ENCODE results near the gene PADI2.

PADI2 gene

DNA sequence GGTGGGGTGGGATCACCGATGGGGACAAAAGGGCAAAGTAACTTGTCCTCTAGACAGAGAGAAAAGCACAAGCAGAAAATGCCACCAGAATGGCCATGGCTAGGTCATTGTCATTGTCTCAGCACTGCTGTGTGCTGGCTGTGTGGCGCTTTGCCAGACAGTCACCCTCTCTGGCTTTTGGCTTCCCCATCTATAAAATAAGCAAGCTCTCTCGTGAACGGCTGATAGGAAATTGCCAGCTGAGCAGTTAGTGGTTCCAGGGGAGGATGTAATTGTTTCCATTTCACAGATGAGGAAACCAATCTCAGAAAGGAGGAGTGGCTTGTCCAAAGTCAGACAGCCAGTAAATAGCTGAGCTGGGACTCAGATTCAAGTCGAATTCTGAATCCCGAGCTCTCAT is 32.5 kb downstream of the PADI2 start:
- Histone ChIP-seq H2BK12ac (ENCODE audit: low read length in 2 of 2) (no peak overlapping the region), H3K79me1 (replicated peaks; ENCODE audit: low read length, poor library complexity, severe bottlenecking) (no peaks in the 10 kb centered on the region), H3K9me3 (ENCODE audit: control insufficient read depth, low read length) (no peaks in the 10 kb centered on the region), H4K91ac (ENCODE audit: low read length) (no peak overlapping the region), H2AFZ (ENCODE audit: low read depth, low read length) (no peak overlapping the region), H3K4ac (ENCODE audit: low read depth in 1 of 2, low read length in 2 of 2) (no peak overlapping the region), H3K18ac (ENCODE audit: low read depth in 1 of 2, low read length in 2 of 2) (no peak overlapping the region), H2BK5ac (ENCODE audit: low read depth, low read length, poor library complexity, severe bottlenecking) (no peak overlapping the region), H3K4me1 (ENCODE audit: control insufficient read depth, insufficient read depth, low read depth, low read length) (peaks cover 13% of the 10 kb centered on the region), H2BK120ac (ENCODE audit: low read depth, low read length) (no peak overlapping the region), H3K14ac (ENCODE audit: low read length in 2 of 2) (no peak overlapping the region), H3K4me2 (ENCODE audit: low read length, poor library complexity, severe bottlenecking) (no peak overlapping the region), H2AK5ac (ENCODE audit: low read length, severe bottlenecking) (no peak overlapping the region), H3K27me3 (ENCODE audit: control insufficient read depth in 1 of 2, insufficient read depth in 1 of 2, low read length in 2 of 2) (peaks cover 0 to 80% of the 10 kb centered on the region in 2 experiments), H3K27ac (ENCODE audit: low read length, poor library complexity, severe bottlenecking) (no peak overlapping the region), H3K4me3 (ENCODE audit: insufficient read depth in 1 of 2, low read depth in 1 of 2, low read length in 2 of 2) (no peak overlapping the region), H3K9ac (ENCODE audit: low read length) (no peak overlapping the region), H3K23ac (ENCODE audit: low read length in 2 of 2) (no peak overlapping the region), H2BK15ac (ENCODE audit: low read depth, poor library complexity, severe bottlenecking) (no peak overlapping the region), H3K36me3 (ENCODE audit: control insufficient read depth in 1 of 2, insufficient read depth in 2 of 2, low read depth in 1 of 2, low read length in 2 of 2) (peaks cover 0 to 64% of the 10 kb centered on the region in 2 experiments), H4K8ac (ENCODE audit: low read length) (no peak overlapping the region)
- no peak for DNase-seq
- WGBS, result 89% methylated on average over 6 of the region's 6 CpGs

DNA sequence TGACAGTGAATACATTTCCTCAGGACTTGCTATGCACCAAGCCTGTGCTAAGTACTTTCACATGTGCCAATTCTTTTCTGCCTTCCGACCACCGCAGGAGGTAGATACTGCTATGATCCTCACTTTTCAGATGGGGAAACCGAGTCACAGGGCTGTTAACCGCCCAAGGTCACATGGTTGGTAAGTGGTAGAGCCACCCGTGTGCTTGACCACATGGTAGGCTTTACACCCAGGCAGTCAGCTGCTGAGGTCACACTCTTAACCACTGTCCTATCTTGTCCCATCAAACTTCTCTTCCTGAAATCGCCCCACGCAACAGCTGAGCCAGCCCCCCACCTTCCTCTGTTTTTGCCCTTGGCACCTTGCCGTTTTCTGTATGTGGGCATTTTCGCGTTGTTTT is 34.5 kb downstream of the PADI2 start:
- H4K8ac ChIP-seq (ENCODE audit: low read length), result no peak overlapping the region
- no peak overlapping the region for H3K14ac ChIP-seq (ENCODE audit: low read length in 2 of 2)
- peaks cover 0 to 62% of the 10 kb centered on the region in 2 experiments for H3K27me3 ChIP-seq (ENCODE audit: control insufficient read depth in 1 of 2, insufficient read depth in 1 of 2, low read length in 2 of 2)
- H3K4me3 ChIP-seq (ENCODE audit: insufficient read depth in 1 of 2, low read depth in 1 of 2, low read length in 2 of 2), result no peak overlapping the region
- 79% methylated on average over 10 of the region's 10 CpGs for WGBS
- H2BK120ac ChIP-seq (ENCODE audit: low read depth, low read length), result no peak overlapping the region
- no peak overlapping the region for H3K4ac ChIP-seq (ENCODE audit: low read depth in 1 of 2, low read length in 2 of 2)
- H3K4me1 ChIP-seq (ENCODE audit: control insufficient read depth, insufficient read depth, low read depth, low read length), result peaks cover 4% of the 10 kb centered on the region
- DNase-seq, result no peak
- H2BK12ac ChIP-seq (ENCODE audit: low read length in 2 of 2), result no peak overlapping the region
- H2AK5ac ChIP-seq (ENCODE audit: low read length, severe bottlenecking), result no peak overlapping the region
- no peaks in the 10 kb centered on the region for H3K79me1 ChIP-seq (replicated peaks; ENCODE audit: low read length, poor library complexity, severe bottlenecking)
- H3K18ac ChIP-seq (ENCODE audit: low read depth in 1 of 2, low read length in 2 of 2), result no peak overlapping the region
- H2AFZ ChIP-seq (ENCODE audit: low read depth, low read length), result no peak overlapping the region
- no peak overlapping the region for H2BK15ac ChIP-seq (ENCODE audit: low read depth, poor library complexity, severe bottlenecking)
- H3K4me2 ChIP-seq (ENCODE audit: low read length, poor library complexity, severe bottlenecking), result no peak overlapping the region
- peaks cover 0 to 64% of the 10 kb centered on the region in 2 experiments for H3K36me3 ChIP-seq (ENCODE audit: control insufficient read depth in 1 of 2, insufficient read depth in 2 of 2, low read depth in 1 of 2, low read length in 2 of 2)
- no peak overlapping the region for H3K27ac ChIP-seq (ENCODE audit: low read length, poor library complexity, severe bottlenecking)
- no peak overlapping the region for H2BK5ac ChIP-seq (ENCODE audit: low read depth, low read length, poor library complexity, severe bottlenecking)
- H4K91ac ChIP-seq (ENCODE audit: low read length), result no peak overlapping the region
- no peak overlapping the region for H3K23ac ChIP-seq (ENCODE audit: low read length in 2 of 2)
- no peak overlapping the region for H3K9ac ChIP-seq (ENCODE audit: low read length)
- H3K9me3 ChIP-seq (ENCODE audit: control insufficient read depth, low read length), result peaks cover 3% of the 10 kb centered on the region

DNA sequence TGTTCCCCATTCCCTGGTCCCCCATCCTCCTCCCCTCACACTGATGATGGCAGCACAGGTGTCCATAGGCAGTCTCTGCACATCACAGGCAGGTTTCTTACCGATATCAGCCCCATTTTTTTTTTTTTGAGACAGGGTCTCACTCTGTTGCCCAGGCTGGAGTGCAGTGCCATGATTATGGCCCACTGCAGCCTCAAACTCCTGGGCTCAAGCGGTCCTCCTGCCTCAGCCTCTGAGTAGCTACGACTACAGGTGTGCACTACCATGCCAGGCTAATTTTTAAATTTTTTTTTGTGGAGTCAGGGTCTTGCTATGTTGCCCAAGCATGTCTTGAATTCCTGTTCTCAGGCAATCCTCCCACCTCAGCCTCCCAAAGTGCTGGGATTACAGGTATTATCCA is 36.5 kb downstream of the PADI2 start:
- Histone ChIP-seq H3K18ac (ENCODE audit: low read depth in 1 of 2, low read length in 2 of 2) (no peak overlapping the region), H2BK120ac (ENCODE audit: low read depth, low read length) (no peak overlapping the region), H2AK5ac (ENCODE audit: low read length, severe bottlenecking) (no peak overlapping the region), H3K4me1 (ENCODE audit: control insufficient read depth, insufficient read depth, low read depth, low read length) (no peaks in the 10 kb centered on the region), H3K9ac (ENCODE audit: low read length) (no peak overlapping the region), H3K79me1 (replicated peaks; ENCODE audit: low read length, poor library complexity, severe bottlenecking) (no peaks in the 10 kb centered on the region), H3K4ac (ENCODE audit: low read depth in 1 of 2, low read length in 2 of 2) (no peak overlapping the region), H3K4me2 (ENCODE audit: low read length, poor library complexity, severe bottlenecking) (no peak overlapping the region), H3K23ac (ENCODE audit: low read length in 2 of 2) (no peak overlapping the region), H4K91ac (ENCODE audit: low read length) (no peak overlapping the region), H3K27me3 (ENCODE audit: control insufficient read depth in 1 of 2, insufficient read depth in 1 of 2, low read length in 2 of 2) (peaks cover 0 to 47% of the 10 kb centered on the region in 2 experiments), H2AFZ (ENCODE audit: low read depth, low read length) (no peak overlapping the region), H3K27ac (ENCODE audit: low read length, poor library complexity, severe bottlenecking) (no peak overlapping the region), H3K14ac (ENCODE audit: low read length in 2 of 2) (no peak overlapping the region), H2BK5ac (ENCODE audit: low read depth, low read length, poor library complexity, severe bottlenecking) (no peak overlapping the region), H3K4me3 (ENCODE audit: insufficient read depth in 1 of 2, low read depth in 1 of 2, low read length in 2 of 2) (no peak overlapping the region), H4K8ac (ENCODE audit: low read length) (no peak overlapping the region), H3K9me3 (ENCODE audit: control insufficient read depth, low read length) (peaks cover 3% of the 10 kb centered on the region), H3K36me3 (ENCODE audit: control insufficient read depth in 1 of 2, insufficient read depth in 2 of 2, low read depth in 1 of 2, low read length in 2 of 2) (peaks cover 0 to 60% of the 10 kb centered on the region in 2 experiments), H2BK15ac (ENCODE audit: low read depth, poor library complexity, severe bottlenecking) (no peak overlapping the region), H2BK12ac (ENCODE audit: low read length in 2 of 2) (no peak overlapping the region)
- WGBS, result 78% methylated on average over 3 of the region's 3 CpGs
- DNase-seq, result no peak

DNA sequence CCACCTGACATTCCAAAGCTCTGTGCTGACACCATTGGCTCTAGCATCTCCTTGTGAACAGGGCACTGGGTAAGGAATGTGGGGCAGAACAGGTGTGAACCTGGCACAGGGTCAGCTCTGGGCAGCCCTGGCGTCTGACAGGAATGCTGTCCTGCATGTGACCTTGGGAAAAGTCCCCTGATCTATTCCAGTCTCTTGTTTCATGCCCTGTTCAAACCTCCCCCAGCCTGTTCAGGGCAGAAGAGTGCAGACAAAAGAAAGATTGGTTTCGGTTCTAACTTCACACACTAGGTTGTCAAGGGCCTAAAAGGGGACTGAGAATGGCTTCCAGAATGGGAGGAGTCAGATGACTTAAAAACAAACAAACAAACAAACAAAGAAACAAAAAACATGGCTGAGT is 37.8 kb downstream of the PADI2 start:
- Histone ChIP-seq H3K4me2 (ENCODE audit: low read length, poor library complexity, severe bottlenecking) (no peak overlapping the region), H3K9ac (ENCODE audit: low read length) (no peak overlapping the region), H3K4me3 (ENCODE audit: insufficient read depth in 1 of 2, low read depth in 1 of 2, low read length in 2 of 2) (no peak overlapping the region), H3K4ac (ENCODE audit: low read depth in 1 of 2, low read length in 2 of 2) (no peak overlapping the region), H4K8ac (ENCODE audit: low read length) (no peak overlapping the region), H4K91ac (ENCODE audit: low read length) (no peak overlapping the region), H3K18ac (ENCODE audit: low read depth in 1 of 2, low read length in 2 of 2) (no peak overlapping the region), H3K79me1 (replicated peaks; ENCODE audit: low read length, poor library complexity, severe bottlenecking) (no peaks in the 10 kb centered on the region), H3K27ac (ENCODE audit: low read length, poor library complexity, severe bottlenecking) (no peak overlapping the region), H3K36me3 (ENCODE audit: control insufficient read depth in 1 of 2, insufficient read depth in 2 of 2, low read depth in 1 of 2, low read length in 2 of 2) (peaks cover 0 to 58% of the 10 kb centered on the region in 2 experiments), H3K4me1 (ENCODE audit: control insufficient read depth, insufficient read depth, low read depth, low read length) (no peaks in the 10 kb centered on the region), H2BK5ac (ENCODE audit: low read depth, low read length, poor library complexity, severe bottlenecking) (no peak overlapping the region), H3K14ac (ENCODE audit: low read length in 2 of 2) (no peak overlapping the region), H2BK120ac (ENCODE audit: low read depth, low read length) (no peak overlapping the region), H3K23ac (ENCODE audit: low read length in 2 of 2) (no peak overlapping the region), H2AFZ (ENCODE audit: low read depth, low read length) (no peak overlapping the region), H3K9me3 (ENCODE audit: control insufficient read depth, low read length) (peaks cover 3% of the 10 kb centered on the region), H2BK12ac (ENCODE audit: low read length in 2 of 2) (no peak overlapping the region), H2BK15ac (ENCODE audit: low read depth, poor library complexity, severe bottlenecking) (no peak overlapping the region), H2AK5ac (ENCODE audit: low read length, severe bottlenecking) (no peak overlapping the region), H3K27me3 (ENCODE audit: control insufficient read depth in 1 of 2, insufficient read depth in 1 of 2, low read length in 2 of 2) (peaks cover 0 to 45% of the 10 kb centered on the region in 2 experiments)
- WGBS, result 61% methylated on average over 2 of the region's 2 CpGs
- DNase-seq, result no peak

All from mesenchymal stem cell (in vitro differentiated cells and primary cell).